WTC11 (cell line): Measurements from ENCODE around the gene FAM20C. TPM values are rescaled to one million over a fixed set of nuclear protein-coding genes. Genes with fewer than 3 reads are reported as not detected.

Source experiments
- ATAC-seq: fragments of 200-7000 bp; cut with Tn5 transposase; 2 replicates; pipeline ENCODE4 v1.10.0; 2021; ENCODE audit warnings: mild to moderate bottlenecking, moderate library complexity
- CTCF ChIA-PET: fragments of 300-600 bp; sonication (Branson Sonifier 250); formaldehyde crosslinking; loops from one replicate; lab custom pipeline; 2021; ENCODE audit warnings: antibody characterized with exemption; lab: Charles Lee
- POLR2A ChIA-PET: fragments of 350-600 bp; sonication (Branson Sonifier 250); formaldehyde crosslinking; loops from one replicate; lab custom pipeline; 2021; ENCODE audit warnings: antibody characterized with exemption; lab: Charles Lee
- DNase-seq: peaks from one replicate; pipeline ENCODE4 v3.0.0; 2021; ENCODE audit warnings: low spot score
- H3K27ac Mint-ChIP-seq: 2 replicates; pipeline ENCODE4 v1.8.0; 2021; ENCODE audit warnings: mixed read lengths
- H3K27me3 Mint-ChIP-seq: 2 replicates; pipeline ENCODE4 v1.8.0; 2021; ENCODE audit warnings: low read depth, mild to moderate bottlenecking, moderate library complexity, mixed read lengths
- H3K36me3 Mint-ChIP-seq: 2 replicates; pipeline ENCODE4 v1.8.0; 2021; ENCODE audit warnings: mixed read lengths
- H3K4me1 Mint-ChIP-seq: 2 replicates; pipeline ENCODE4 v1.8.0; 2022; ENCODE audit warnings: mixed read lengths
- H3K4me3 Mint-ChIP-seq: 2 replicates; pipeline ENCODE4 v1.8.0; 2021; ENCODE audit warnings: mild to moderate bottlenecking, moderate library complexity, mixed read lengths
- H3K9me3 Mint-ChIP-seq: 2 replicates; pipeline ENCODE4 v1.8.0; 2021; ENCODE audit warnings: mixed read lengths
- CREM ChIP-seq: sonication (generic); formaldehyde crosslinking; IDR thresholded peaks from 2 replicates; pipeline ENCODE4 v1.8.1; 2022; ENCODE audit warnings: mild to moderate bottlenecking, missing genetic modification reagents, moderate library complexity
- ESRRA ChIP-seq: sonication (generic); formaldehyde crosslinking; IDR thresholded peaks from 2 replicates; pipeline ENCODE4 v1.8.1; 2022; ENCODE audit warnings: mild to moderate bottlenecking, missing genetic modification reagents, borderline replicate concordance
- ETV6 ChIP-seq: sonication (generic); formaldehyde crosslinking; IDR thresholded peaks from 2 replicates; pipeline ENCODE4 v1.8.1; 2022; ENCODE audit warnings: mild to moderate bottlenecking, missing genetic modification reagents
- GABPB1 ChIP-seq: sonication (generic); formaldehyde crosslinking; IDR thresholded peaks from 2 replicates; pipeline ENCODE4 v1.8.1; 2023; ENCODE audit warnings: mild to moderate bottlenecking, missing genetic modification reagents
- IRF2 ChIP-seq: sonication (generic); formaldehyde crosslinking; IDR thresholded peaks from 2 replicates; pipeline ENCODE4 v1.8.0; 2022; ENCODE audit warnings: low read depth, missing genetic modification reagents, borderline replicate concordance
- JAZF1 ChIP-seq: fragments of 250-450 bp; sonication (Bioruptor Pico); IDR thresholded peaks from 2 replicates; pipeline ENCODE4 v1.9.0; 2021; ENCODE audit warnings: moderate library complexity, mild to moderate bottlenecking, inconsistent platforms
- KAT7 ChIP-seq: sonication (generic); formaldehyde crosslinking; IDR thresholded peaks from 2 replicates; pipeline ENCODE4 v1.8.1; 2023; ENCODE audit warnings: missing genetic modification reagents, mild to moderate bottlenecking, borderline replicate concordance
- MYBL2 ChIP-seq: sonication (generic); formaldehyde crosslinking; IDR thresholded peaks from 2 replicates; pipeline ENCODE4 v1.8.1; 2023; ENCODE audit warnings: mild to moderate bottlenecking, moderate library complexity, missing genetic modification reagents
- NR3C1 ChIP-seq: sonication (generic); formaldehyde crosslinking; conservative IDR thresholded peaks from 2 replicates; pipeline ENCODE4 v1.8.1; 2023; ENCODE audit warnings: low read depth, mild to moderate bottlenecking, missing genetic modification reagents
- SMAD4 ChIP-seq: sonication (generic); formaldehyde crosslinking; IDR thresholded peaks from 2 replicates; pipeline ENCODE4 v1.8.0; 2022; ENCODE audit warnings: mild to moderate bottlenecking, missing genetic modification reagents
- TEAD4 ChIP-seq: sonication (generic); formaldehyde crosslinking; IDR thresholded peaks from 2 replicates; pipeline ENCODE4 v1.8.0; 2022; ENCODE audit warnings: mild to moderate bottlenecking, missing genetic modification reagents
- TP53 ChIP-seq: sonication (generic); formaldehyde crosslinking; IDR thresholded peaks from 2 replicates; pipeline ENCODE4 v1.8.1; 2023; ENCODE audit warnings: mild to moderate bottlenecking, missing genetic modification reagents
- ZNF121 ChIP-seq: sonication (generic); formaldehyde crosslinking; IDR thresholded peaks from 2 replicates; pipeline ENCODE4 v1.8.0; 2023; ENCODE audit warnings: missing genetic modification reagents
- ZNF138 ChIP-seq: sonication (generic); formaldehyde crosslinking; conservative IDR thresholded peaks from 2 replicates; pipeline ENCODE4 v1.8.1; 2022; ENCODE audit warnings: mild to moderate bottlenecking, moderate library complexity, missing genetic modification reagents
- ZNF232 ChIP-seq: sonication (generic); formaldehyde crosslinking; IDR thresholded peaks from 2 replicates; pipeline ENCODE4 v1.8.0; 2022; ENCODE audit warnings: mild to moderate bottlenecking, missing genetic modification reagents
- ZNF317 ChIP-seq: sonication (generic); formaldehyde crosslinking; IDR thresholded peaks from 2 replicates; pipeline ENCODE4 v1.8.1; 2023; ENCODE audit warnings: low read depth, mild to moderate bottlenecking, moderate library complexity, missing genetic modification reagents, borderline replicate concordance
- ZNF671 ChIP-seq: fragments of 250-450 bp; sonication (Bioruptor Pico); IDR thresholded peaks from 2 replicates; pipeline ENCODE4 v1.8.0; 2021; ENCODE audit warnings: mild to moderate bottlenecking
- total RNA-seq: library from RNA; stranded (reverse); gene quantifications from 3 replicates; pipeline ENCODE4 v1.2.3, GENCODE V29; 2021
- TF ChIP-seq, protein P1 (sequence below): sonication (generic); formaldehyde crosslinking; IDR thresholded peaks from 2 replicates; pipeline ENCODE4 v1.8.1; 2023; ENCODE audit warnings: mild to moderate bottlenecking, missing genetic modification reagents
- TF ChIP-seq, protein P2 (sequence below): sonication (generic); formaldehyde crosslinking; IDR thresholded peaks from 2 replicates; pipeline ENCODE4 v1.8.1; 2023; ENCODE audit warnings: mild to moderate bottlenecking, missing genetic modification reagents, moderate library complexity
- TF ChIP-seq, protein P3 (sequence below): sonication (generic); formaldehyde crosslinking; IDR thresholded peaks from 2 replicates; pipeline ENCODE4 v1.8.1; 2022; ENCODE audit warnings: missing genetic modification reagents, borderline replicate concordance
- TF ChIP-seq, protein P4 (sequence below): sonication (generic); formaldehyde crosslinking; IDR thresholded peaks from 2 replicates; pipeline ENCODE4 v1.8.1; 2022; ENCODE audit warnings: mild to moderate bottlenecking, missing genetic modification reagents, moderate library complexity, borderline replicate concordance
- TF ChIP-seq, protein P5 (sequence below): fragments of 250-450 bp; sonication (Bioruptor Pico); IDR thresholded peaks from 2 replicates; pipeline ENCODE4 v1.8.0; 2021; ENCODE audit warnings: mild to moderate bottlenecking
- TF ChIP-seq, protein P6 (sequence below): sonication (generic); formaldehyde crosslinking; IDR thresholded peaks from 2 replicates; pipeline ENCODE4 v1.8.1; 2022; ENCODE audit warnings: mild to moderate bottlenecking, moderate library complexity, missing genetic modification reagents
- TF ChIP-seq, protein P7 (sequence below): sonication (generic); formaldehyde crosslinking; IDR thresholded peaks from 2 replicates; pipeline ENCODE4 v1.8.1; 2023; ENCODE audit warnings: mild to moderate bottlenecking, missing genetic modification reagents, borderline replicate concordance

Gene FAM20C
- total RNA-seq, 1 experiment from 2014 or later: 64.9 TPM

DNA sequence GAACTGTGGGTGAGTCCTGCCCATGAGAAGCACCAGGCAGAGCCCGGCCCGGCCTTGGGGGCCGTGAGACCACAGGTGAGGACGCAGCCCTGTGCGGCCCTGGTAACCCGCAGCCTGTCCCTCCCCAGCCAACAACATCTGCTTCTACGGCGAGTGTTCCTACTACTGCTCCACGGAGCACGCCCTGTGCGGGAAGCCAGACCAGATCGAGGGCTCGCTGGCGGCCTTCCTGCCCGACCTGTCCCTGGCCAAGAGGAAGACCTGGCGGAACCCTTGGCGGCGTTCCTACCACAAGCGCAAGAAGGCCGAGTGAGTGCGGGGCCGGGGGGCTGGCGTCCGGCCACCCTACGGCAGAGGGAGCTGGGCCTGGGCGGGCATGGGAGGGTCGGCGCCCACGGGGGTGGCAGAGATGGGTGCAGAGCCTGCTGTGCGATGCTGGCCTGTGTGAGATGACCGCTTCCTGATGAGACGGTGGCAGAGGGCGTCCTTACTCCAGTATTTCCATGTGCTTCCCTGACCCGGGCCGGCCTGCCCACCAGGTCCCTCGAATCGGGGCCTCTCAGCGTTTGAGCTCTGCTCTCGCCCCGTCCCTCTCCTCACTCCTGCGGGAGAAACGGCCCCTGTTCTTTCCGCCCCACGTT, 63.5 kb downstream of the FAM20C start:
- ATAC-seq (no peak), DNase-seq (no peak)
- Mint-ChIP-seq H3K4me1 (no peaks in the 10 kb centered on the region), H3K4me3 (no peak overlapping the region), H3K36me3 (peaks cover 68% of the 10 kb centered on the region)
- CTCF ChIA-PET: no interaction called here
- TF ChIP-seq, protein P1, sequence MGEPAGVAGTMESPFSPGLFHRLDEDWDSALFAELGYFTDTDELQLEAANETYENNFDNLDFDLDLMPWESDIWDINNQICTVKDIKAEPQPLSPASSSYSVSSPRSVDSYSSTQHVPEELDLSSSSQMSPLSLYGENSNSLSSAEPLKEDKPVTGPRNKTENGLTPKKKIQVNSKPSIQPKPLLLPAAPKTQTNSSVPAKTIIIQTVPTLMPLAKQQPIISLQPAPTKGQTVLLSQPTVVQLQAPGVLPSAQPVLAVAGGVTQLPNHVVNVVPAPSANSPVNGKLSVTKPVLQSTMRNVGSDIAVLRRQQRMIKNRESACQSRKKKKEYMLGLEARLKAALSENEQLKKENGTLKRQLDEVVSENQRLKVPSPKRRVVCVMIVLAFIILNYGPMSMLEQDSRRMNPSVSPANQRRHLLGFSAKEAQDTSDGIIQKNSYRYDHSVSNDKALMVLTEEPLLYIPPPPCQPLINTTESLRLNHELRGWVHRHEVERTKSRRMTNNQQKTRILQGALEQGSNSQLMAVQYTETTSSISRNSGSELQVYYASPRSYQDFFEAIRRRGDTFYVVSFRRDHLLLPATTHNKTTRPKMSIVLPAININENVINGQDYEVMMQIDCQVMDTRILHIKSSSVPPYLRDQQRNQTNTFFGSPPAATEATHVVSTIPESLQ (CRISPR knock-in tag): no peak
- TF ChIP-seq MYBL2 (CRISPR knock-in tag) (no peak), ZNF121 (CRISPR knock-in tag) (no peak), SMAD4 (CRISPR knock-in tag) (no peak), ZNF671 (no peak), TEAD4 (CRISPR knock-in tag) (no peak), JAZF1 (no peak), GABPB1 (CRISPR knock-in tag) (no peak), ZNF232 (CRISPR knock-in tag) (no peak), CREM (CRISPR knock-in tag) (no peak), IRF2 (CRISPR knock-in tag) (no peak), ZNF138 (CRISPR knock-in tag) (no peak)
- TF ChIP-seq, protein P2, sequence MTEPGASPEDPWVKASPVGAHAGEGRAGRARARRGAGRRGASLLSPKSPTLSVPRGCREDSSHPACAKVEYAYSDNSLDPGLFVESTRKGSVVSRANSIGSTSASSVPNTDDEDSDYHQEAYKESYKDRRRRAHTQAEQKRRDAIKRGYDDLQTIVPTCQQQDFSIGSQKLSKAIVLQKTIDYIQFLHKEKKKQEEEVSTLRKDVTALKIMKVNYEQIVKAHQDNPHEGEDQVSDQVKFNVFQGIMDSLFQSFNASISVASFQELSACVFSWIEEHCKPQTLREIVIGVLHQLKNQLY (CRISPR knock-in tag): no peak
- TF ChIP-seq, protein P3, sequence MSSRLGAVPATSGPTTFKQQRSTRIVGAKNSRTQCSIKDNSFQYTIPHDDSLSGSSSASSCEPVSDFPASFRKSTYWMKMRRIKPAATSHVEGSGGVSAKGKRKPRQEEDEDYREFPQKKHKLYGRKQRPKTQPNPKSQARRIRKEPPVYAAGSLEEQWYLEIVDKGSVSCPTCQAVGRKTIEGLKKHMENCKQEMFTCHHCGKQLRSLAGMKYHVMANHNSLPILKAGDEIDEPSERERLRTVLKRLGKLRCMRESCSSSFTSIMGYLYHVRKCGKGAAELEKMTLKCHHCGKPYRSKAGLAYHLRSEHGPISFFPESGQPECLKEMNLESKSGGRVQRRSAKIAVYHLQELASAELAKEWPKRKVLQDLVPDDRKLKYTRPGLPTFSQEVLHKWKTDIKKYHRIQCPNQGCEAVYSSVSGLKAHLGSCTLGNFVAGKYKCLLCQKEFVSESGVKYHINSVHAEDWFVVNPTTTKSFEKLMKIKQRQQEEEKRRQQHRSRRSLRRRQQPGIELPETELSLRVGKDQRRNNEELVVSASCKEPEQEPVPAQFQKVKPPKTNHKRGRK (CRISPR knock-in tag): no peak
- TF ChIP-seq, protein P4, sequence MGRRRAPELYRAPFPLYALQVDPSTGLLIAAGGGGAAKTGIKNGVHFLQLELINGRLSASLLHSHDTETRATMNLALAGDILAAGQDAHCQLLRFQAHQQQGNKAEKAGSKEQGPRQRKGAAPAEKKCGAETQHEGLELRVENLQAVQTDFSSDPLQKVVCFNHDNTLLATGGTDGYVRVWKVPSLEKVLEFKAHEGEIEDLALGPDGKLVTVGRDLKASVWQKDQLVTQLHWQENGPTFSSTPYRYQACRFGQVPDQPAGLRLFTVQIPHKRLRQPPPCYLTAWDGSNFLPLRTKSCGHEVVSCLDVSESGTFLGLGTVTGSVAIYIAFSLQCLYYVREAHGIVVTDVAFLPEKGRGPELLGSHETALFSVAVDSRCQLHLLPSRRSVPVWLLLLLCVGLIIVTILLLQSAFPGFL (CRISPR knock-in tag): no peak
- TF ChIP-seq, protein P5, sequence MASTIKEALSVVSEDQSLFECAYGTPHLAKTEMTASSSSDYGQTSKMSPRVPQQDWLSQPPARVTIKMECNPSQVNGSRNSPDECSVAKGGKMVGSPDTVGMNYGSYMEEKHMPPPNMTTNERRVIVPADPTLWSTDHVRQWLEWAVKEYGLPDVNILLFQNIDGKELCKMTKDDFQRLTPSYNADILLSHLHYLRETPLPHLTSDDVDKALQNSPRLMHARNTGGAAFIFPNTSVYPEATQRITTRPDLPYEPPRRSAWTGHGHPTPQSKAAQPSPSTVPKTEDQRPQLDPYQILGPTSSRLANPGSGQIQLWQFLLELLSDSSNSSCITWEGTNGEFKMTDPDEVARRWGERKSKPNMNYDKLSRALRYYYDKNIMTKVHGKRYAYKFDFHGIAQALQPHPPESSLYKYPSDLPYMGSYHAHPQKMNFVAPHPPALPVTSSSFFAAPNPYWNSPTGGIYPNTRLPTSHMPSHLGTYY (CRISPR knock-in tag): no peak
- TF ChIP-seq, all 79 proteins: peak for 0
- POLR2A ChIA-PET: no interaction called here
- Mint-ChIP-seq H3K9me3 (peaks cover 20% of the 10 kb centered on the region), H3K27ac (no peak overlapping the region), H3K27me3 (no peaks in the 10 kb centered on the region; the same call in 1 of the 2 replicates)

DNA sequence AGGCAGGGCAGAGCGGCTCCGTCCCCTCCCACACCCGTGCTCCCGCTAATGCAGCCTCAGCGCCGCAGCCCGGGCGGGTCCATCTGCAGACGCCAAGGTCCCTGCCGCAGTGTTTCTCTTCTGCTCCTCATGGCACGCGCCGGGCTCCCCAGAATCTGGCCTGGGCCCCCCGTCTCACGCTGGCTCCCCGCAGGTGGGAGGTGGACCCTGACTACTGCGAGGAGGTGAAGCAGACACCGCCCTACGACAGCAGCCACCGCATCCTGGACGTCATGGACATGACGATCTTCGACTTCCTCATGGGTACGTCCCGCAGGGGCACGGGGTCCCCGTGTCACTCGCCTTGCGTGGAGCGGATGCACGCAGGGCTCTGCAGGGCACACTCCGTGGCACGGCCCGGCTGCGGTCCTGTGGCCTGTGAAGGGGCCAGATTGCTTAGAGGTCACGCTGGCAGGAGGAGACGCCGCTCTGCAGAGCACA, 64.1 kb downstream of the FAM20C start:
- no peaks in the 10 kb centered on the region for H3K4me1 Mint-ChIP-seq
- no peak for ATAC-seq
- no peak overlapping the region for H3K27ac Mint-ChIP-seq
- ChIA-PET CTCF (no interaction called here), POLR2A (no interaction called here)
- H3K9me3 Mint-ChIP-seq: peaks cover 23% of the 10 kb centered on the region
- H3K4me3 Mint-ChIP-seq: no peak overlapping the region
- peaks cover 2% of the 10 kb centered on the region; the same call in 1 of the 2 replicates for H3K27me3 Mint-ChIP-seq
- H3K36me3 Mint-ChIP-seq: peaks cover 73% of the 10 kb centered on the region
- no peak for DNase-seq
- TF ChIP-seq ETV6 (CRISPR knock-in tag) (no peak), NR3C1 (CRISPR knock-in tag) (no peak), TP53 (CRISPR knock-in tag) (no peak), KAT7 (no peak), ZNF317 (no peak), ESRRA (CRISPR knock-in tag) (no peak)
- TF ChIP-seq, protein P6, sequence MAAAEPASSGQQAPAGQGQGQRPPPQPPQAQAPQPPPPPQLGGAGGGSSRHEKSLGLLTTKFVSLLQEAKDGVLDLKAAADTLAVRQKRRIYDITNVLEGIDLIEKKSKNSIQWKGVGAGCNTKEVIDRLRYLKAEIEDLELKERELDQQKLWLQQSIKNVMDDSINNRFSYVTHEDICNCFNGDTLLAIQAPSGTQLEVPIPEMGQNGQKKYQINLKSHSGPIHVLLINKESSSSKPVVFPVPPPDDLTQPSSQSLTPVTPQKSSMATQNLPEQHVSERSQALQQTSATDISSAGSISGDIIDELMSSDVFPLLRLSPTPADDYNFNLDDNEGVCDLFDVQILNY: no peak
- TF ChIP-seq, protein P7, sequence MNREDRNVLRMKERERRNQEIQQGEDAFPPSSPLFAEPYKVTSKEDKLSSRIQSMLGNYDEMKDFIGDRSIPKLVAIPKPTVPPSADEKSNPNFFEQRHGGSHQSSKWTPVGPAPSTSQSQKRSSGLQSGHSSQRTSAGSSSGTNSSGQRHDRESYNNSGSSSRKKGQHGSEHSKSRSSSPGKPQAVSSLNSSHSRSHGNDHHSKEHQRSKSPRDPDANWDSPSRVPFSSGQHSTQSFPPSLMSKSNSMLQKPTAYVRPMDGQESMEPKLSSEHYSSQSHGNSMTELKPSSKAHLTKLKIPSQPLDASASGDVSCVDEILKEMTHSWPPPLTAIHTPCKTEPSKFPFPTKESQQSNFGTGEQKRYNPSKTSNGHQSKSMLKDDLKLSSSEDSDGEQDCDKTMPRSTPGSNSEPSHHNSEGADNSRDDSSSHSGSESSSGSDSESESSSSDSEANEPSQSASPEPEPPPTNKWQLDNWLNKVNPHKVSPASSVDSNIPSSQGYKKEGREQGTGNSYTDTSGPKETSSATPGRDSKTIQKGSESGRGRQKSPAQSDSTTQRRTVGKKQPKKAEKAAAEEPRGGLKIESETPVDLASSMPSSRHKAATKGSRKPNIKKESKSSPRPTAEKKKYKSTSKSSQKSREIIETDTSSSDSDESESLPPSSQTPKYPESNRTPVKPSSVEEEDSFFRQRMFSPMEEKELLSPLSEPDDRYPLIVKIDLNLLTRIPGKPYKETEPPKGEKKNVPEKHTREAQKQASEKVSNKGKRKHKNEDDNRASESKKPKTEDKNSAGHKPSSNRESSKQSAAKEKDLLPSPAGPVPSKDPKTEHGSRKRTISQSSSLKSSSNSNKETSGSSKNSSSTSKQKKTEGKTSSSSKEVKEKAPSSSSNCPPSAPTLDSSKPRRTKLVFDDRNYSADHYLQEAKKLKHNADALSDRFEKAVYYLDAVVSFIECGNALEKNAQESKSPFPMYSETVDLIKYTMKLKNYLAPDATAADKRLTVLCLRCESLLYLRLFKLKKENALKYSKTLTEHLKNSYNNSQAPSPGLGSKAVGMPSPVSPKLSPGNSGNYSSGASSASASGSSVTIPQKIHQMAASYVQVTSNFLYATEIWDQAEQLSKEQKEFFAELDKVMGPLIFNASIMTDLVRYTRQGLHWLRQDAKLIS (CRISPR knock-in tag): no peak
